ENCODE measurements around the gene CMTM1.
A peak's percentile ranks its signal among the peaks of the same experiment; 100 is the strongest.

CMTM1 gene, protein sequence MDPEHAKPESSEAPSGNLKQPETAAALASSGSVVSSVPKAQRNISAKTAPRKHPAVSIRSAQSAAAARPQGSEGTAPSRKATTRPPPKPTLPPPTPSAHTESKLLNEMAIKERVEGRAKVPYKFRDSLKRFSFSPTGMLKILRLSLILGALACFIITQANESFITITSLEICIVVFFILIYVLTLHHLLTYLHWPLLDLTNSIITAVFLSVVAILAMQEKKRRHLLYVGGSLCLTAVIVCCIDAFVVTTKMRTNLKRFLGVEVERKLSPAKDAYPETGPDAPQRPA

DNA sequence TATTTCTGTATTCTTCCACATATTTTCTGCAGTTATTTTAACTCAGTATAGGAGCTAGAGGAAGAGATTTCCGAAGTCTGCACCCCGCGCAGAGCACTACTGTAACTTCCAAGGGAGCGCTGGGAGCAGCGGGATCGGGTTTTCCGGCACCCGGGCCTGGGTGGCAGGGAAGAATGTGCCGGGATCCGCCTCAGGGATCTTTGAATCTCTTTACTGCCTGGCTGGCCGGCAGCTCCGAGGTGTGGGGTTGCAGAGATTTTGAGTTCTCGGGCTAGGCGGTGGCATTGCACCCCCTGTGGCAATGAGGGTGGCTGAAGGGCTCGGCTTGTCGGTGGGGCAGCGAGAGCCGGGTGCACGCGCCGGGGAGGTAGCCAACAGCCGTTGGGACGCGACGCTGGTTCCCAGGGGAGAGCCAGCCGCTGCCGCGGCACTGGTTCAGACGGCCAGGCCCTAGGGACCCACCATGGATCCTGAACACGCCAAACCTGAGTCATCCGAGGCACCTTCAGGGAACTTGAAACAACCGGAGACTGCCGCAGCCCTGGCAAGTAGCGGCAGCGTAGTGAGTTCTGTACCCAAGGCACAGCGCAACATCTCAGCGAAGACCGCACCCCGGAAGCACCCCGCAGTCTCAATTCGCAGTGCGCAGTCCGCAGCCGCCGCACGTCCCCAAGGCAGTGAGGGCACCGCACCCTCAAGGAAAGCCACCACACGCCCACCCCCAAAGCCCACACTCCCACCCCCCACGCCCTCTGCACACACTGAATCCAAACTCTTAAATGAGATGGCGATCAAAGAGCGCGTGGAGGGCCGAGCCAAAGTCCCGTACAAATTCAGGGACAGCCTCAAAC is at the start of gene CMTM1:
Gene CMTM1 (plus strand): TSS at position 389 of the 851 bp plus-strand sequence. CDS start 75 bp downstream, at position 464.
- no peak for DNase-seq (ENCODE audit: low spot score)
- Histone ChIP-seq H3K4me3 (ENCODE audit: severe bottlenecking) (no peak within 1 kb of the TSS), H3K9me3 (ENCODE audit: severe bottlenecking) (no peaks in the 10 kb centered on the region), H3K27me3 (ENCODE audit: insufficient read depth, poor library complexity, severe bottlenecking) (no peaks in the 10 kb centered on the region), H3K27ac (ENCODE audit: poor library complexity, severe bottlenecking) (no peak within 1 kb of the TSS), H3K36me3 (ENCODE audit: low read depth) (peaks cover 65% of the 10 kb centered on the region), H3K4me1 (ENCODE audit: insufficient read depth, poor library complexity, severe bottlenecking) (peaks cover 15% of the 10 kb centered on the region)
- TF ChIP-seq, protein P1, sequence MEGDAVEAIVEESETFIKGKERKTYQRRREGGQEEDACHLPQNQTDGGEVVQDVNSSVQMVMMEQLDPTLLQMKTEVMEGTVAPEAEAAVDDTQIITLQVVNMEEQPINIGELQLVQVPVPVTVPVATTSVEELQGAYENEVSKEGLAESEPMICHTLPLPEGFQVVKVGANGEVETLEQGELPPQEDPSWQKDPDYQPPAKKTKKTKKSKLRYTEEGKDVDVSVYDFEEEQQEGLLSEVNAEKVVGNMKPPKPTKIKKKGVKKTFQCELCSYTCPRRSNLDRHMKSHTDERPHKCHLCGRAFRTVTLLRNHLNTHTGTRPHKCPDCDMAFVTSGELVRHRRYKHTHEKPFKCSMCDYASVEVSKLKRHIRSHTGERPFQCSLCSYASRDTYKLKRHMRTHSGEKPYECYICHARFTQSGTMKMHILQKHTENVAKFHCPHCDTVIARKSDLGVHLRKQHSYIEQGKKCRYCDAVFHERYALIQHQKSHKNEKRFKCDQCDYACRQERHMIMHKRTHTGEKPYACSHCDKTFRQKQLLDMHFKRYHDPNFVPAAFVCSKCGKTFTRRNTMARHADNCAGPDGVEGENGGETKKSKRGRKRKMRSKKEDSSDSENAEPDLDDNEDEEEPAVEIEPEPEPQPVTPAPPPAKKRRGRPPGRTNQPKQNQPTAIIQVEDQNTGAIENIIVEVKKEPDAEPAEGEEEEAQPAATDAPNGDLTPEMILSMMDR (IDR thresholded peaks at IDR 0.05; ENCODE audit: poor library complexity, severe bottlenecking): no peak
- no peak for ATAC-seq (ENCODE audit: low read depth)

DNA sequence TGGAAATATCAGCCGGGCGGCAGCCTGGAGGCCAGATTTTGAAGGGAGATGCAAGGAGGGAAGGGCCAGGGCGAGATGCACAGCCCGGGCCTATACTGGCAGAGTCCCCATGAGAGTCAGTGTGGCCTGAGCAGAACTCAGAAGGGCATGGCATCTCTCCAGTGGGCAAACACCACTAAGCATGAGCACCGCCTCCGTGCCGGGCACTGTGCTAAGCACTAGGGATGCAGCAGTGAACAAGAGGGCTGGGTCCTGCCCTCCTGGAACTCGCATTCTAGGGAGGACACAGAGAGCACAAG is 49.8 kb upstream of the CMTM1 start:
- peak overlapping the region; percentile 88 for H3K27ac ChIP-seq (ENCODE audit: poor library complexity, severe bottlenecking)
- H3K4me1 ChIP-seq (ENCODE audit: insufficient read depth, poor library complexity, severe bottlenecking): peaks cover 42% of the 10 kb centered on the region
- no peaks in the 10 kb centered on the region for H3K9me3 ChIP-seq (ENCODE audit: severe bottlenecking)
- TF ChIP-seq, protein P1 (IDR thresholded peaks at IDR 0.05; ENCODE audit: poor library complexity, severe bottlenecking): no peak
- peaks cover 14% of the 10 kb centered on the region for H3K36me3 ChIP-seq (ENCODE audit: low read depth)
- H3K27me3 ChIP-seq (ENCODE audit: insufficient read depth, poor library complexity, severe bottlenecking): no peaks in the 10 kb centered on the region
- ATAC-seq (ENCODE audit: low read depth) (peak; percentile 8), DNase-seq (ENCODE audit: low spot score) (no peak)
- no peak overlapping the region for H3K4me3 ChIP-seq (ENCODE audit: severe bottlenecking)

DNA sequence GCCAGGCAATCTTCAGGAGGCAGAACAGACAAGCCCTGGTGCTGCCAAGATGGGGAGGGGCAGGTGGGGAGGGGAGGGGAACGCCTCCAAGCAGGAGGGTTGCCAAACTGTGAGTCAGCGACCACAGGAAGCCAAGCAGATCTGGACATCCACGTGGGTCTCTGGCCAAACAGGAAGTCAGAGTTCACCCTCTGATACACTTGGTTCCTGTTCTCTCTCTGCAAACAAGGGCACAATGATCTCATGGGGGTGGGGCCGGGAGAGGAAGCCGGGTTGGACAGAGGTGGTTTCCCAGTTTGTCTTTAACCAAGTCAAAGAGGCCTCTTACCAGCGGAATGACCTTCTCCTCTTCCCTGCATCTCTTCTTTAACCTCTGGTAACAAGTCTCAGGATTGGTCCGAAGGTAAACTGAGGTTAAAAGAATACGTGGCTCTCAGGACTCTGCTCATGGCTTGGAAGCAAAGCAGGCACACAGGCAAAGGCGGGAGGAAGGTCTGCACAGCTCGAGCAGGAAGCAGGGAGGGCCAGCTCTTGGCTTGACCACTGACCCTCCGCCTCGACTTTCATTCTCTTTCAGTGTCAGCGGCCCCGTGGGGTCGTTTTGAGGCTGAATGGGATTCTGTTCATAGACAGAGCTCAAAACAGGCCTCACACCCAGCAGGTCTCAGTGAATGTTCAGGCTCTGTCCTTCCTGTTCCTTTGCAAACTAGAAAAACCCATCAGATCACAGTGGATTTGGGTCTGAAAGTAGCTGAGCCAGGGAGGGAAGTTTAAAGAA is 49.2 kb upstream of the CMTM1 start:
- H3K27ac ChIP-seq (ENCODE audit: poor library complexity, severe bottlenecking): peak overlapping the region; percentile 88
- peaks cover 14% of the 10 kb centered on the region for H3K36me3 ChIP-seq (ENCODE audit: low read depth)
- H3K4me1 ChIP-seq (ENCODE audit: insufficient read depth, poor library complexity, severe bottlenecking): peaks cover 42% of the 10 kb centered on the region
- H3K9me3 ChIP-seq (ENCODE audit: severe bottlenecking): no peaks in the 10 kb centered on the region
- H3K4me3 ChIP-seq (ENCODE audit: severe bottlenecking): no peak overlapping the region
- TF ChIP-seq, protein P1 (IDR thresholded peaks at IDR 0.05; ENCODE audit: poor library complexity, severe bottlenecking): no peak
- peak; percentile 88 for ATAC-seq (ENCODE audit: low read depth)
- peak; percentile 97 for DNase-seq (ENCODE audit: low spot score)
- no peaks in the 10 kb centered on the region for H3K27me3 ChIP-seq (ENCODE audit: insufficient read depth, poor library complexity, severe bottlenecking)

DNA sequence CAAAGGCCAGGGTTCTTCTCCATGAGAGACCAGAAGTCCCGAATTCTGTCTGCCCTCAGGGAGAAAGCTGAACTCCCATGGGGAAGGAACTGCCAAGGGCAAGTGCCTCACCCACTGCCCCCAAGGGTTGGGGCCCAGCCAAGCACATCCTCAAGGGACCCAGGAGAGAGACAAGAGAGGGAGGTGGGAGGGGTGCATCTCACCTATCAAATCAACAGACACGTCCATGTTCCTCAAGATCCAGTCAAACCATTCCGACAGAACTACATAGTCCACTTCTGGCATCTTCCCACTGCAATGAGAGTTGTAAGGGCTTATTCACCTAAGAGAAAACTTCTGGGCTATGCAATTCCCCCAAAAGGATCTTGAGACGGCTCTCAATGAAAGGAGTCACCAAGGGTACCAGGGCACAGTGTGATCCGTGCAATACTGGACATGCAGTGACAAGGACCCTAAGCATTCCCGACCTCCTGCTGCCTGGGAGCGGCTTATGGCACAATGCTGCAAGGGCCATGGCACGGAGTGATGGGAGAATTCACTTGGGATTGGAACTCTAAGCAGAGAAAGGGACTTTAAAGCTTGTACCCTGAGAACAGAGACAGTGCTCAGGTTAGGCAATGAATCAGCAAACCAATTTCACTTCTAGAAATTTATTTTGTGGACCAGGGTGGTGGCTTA is 48.5 kb upstream of the CMTM1 start:
- no peak overlapping the region for H3K4me3 ChIP-seq (ENCODE audit: severe bottlenecking)
- ATAC-seq (ENCODE audit: low read depth): no peak
- H3K36me3 ChIP-seq (ENCODE audit: low read depth): peaks cover 9% of the 10 kb centered on the region
- H3K27ac ChIP-seq (ENCODE audit: poor library complexity, severe bottlenecking): peak overlapping the region; percentile 88
- H3K9me3 ChIP-seq (ENCODE audit: severe bottlenecking): no peaks in the 10 kb centered on the region
- no peaks in the 10 kb centered on the region for H3K27me3 ChIP-seq (ENCODE audit: insufficient read depth, poor library complexity, severe bottlenecking)
- DNase-seq (ENCODE audit: low spot score): no peak
- TF ChIP-seq, protein P1 (IDR thresholded peaks at IDR 0.05; ENCODE audit: poor library complexity, severe bottlenecking): no peak
- H3K4me1 ChIP-seq (ENCODE audit: insufficient read depth, poor library complexity, severe bottlenecking): peaks cover 42% of the 10 kb centered on the region

Measured in RWPE2 (cell line).